WTC11 (cell line): ENCODE measurements around the gene NRIP3. TPM values are rescaled to one million over a fixed set of nuclear protein-coding genes. Genes with fewer than 3 reads are reported as not detected.

Experiments
- ATAC-seq: fragments of 200-7000 bp; cut with Tn5 transposase; 2 replicates; pipeline ENCODE4 v1.10.0; 2021; ENCODE audit warnings: mild to moderate bottlenecking, moderate library complexity
- CTCF ChIA-PET: fragments of 300-600 bp; sonication (Branson Sonifier 250); formaldehyde crosslinking; loops from one replicate; lab custom pipeline; 2021; ENCODE audit warnings: antibody characterized with exemption; lab: Charles Lee
- POLR2A ChIA-PET: fragments of 350-600 bp; sonication (Branson Sonifier 250); formaldehyde crosslinking; loops from one replicate; lab custom pipeline; 2021; ENCODE audit warnings: antibody characterized with exemption; lab: Charles Lee
- DNase-seq: peaks from one replicate; pipeline ENCODE4 v3.0.0; 2021; ENCODE audit warnings: low spot score
- H3K27ac Mint-ChIP-seq: 2 replicates; pipeline ENCODE4 v1.8.0; 2021; ENCODE audit warnings: mixed read lengths
- H3K27me3 Mint-ChIP-seq: 2 replicates; pipeline ENCODE4 v1.8.0; 2021; ENCODE audit warnings: low read depth, mild to moderate bottlenecking, moderate library complexity, mixed read lengths
- H3K36me3 Mint-ChIP-seq: 2 replicates; pipeline ENCODE4 v1.8.0; 2021; ENCODE audit warnings: mixed read lengths
- H3K4me1 Mint-ChIP-seq: 2 replicates; pipeline ENCODE4 v1.8.0; 2022; ENCODE audit warnings: mixed read lengths
- H3K4me3 Mint-ChIP-seq: 2 replicates; pipeline ENCODE4 v1.8.0; 2021; ENCODE audit warnings: mild to moderate bottlenecking, moderate library complexity, mixed read lengths
- H3K9me3 Mint-ChIP-seq: 2 replicates; pipeline ENCODE4 v1.8.0; 2021; ENCODE audit warnings: mixed read lengths
- CBFB ChIP-seq: sonication (generic); formaldehyde crosslinking; IDR thresholded peaks from 2 replicates; pipeline ENCODE4 v1.8.1; 2022; ENCODE audit warnings: mild to moderate bottlenecking, low read depth, missing genetic modification reagents
- E2F4 ChIP-seq: sonication (generic); formaldehyde crosslinking; IDR thresholded peaks from 2 replicates; pipeline ENCODE4 v1.8.1; 2022; ENCODE audit warnings: low read depth, mild to moderate bottlenecking, moderate library complexity, missing genetic modification reagents, borderline replicate concordance
- E2F5 ChIP-seq: sonication (generic); formaldehyde crosslinking; IDR thresholded peaks from 2 replicates; pipeline ENCODE4 v1.8.1; 2022; ENCODE audit warnings: mild to moderate bottlenecking, moderate library complexity, missing genetic modification reagents
- ESRRA ChIP-seq: sonication (generic); formaldehyde crosslinking; IDR thresholded peaks from 2 replicates; pipeline ENCODE4 v1.8.1; 2022; ENCODE audit warnings: mild to moderate bottlenecking, missing genetic modification reagents, borderline replicate concordance
- ETV6 ChIP-seq: sonication (generic); formaldehyde crosslinking; IDR thresholded peaks from 2 replicates; pipeline ENCODE4 v1.8.1; 2022; ENCODE audit warnings: mild to moderate bottlenecking, missing genetic modification reagents
- FOXJ3 ChIP-seq: sonication (generic); formaldehyde crosslinking; IDR thresholded peaks from 2 replicates; pipeline ENCODE4 v1.9.0; 2021; ENCODE audit warnings: missing genetic modification reagents, mild to moderate bottlenecking, borderline replicate concordance
- FOXP1 ChIP-seq: sonication (generic); formaldehyde crosslinking; IDR thresholded peaks from 2 replicates; pipeline ENCODE4 v1.8.0; 2022; ENCODE audit warnings: missing genetic modification reagents, mild to moderate bottlenecking, moderate library complexity, borderline replicate concordance
- HMGA2 ChIP-seq: fragments of 250-450 bp; sonication (Bioruptor Pico); IDR thresholded peaks from 2 replicates; pipeline ENCODE4 v1.4.0; 2021; ENCODE audit warnings: mild to moderate bottlenecking, moderate library complexity
- NFATC4 ChIP-seq: fragments of 250-450 bp; sonication (Bioruptor Pico); IDR thresholded peaks from 2 replicates; pipeline ENCODE4 v1.9.0; 2021; ENCODE audit warnings: mild to moderate bottlenecking
- NR2C2 ChIP-seq: sonication (generic); formaldehyde crosslinking; IDR thresholded peaks from 2 replicates; pipeline ENCODE4 v1.8.0; 2022; ENCODE audit warnings: mild to moderate bottlenecking, missing genetic modification reagents
- NR3C1 ChIP-seq: sonication (generic); formaldehyde crosslinking; conservative IDR thresholded peaks from 2 replicates; pipeline ENCODE4 v1.8.1; 2023; ENCODE audit warnings: low read depth, mild to moderate bottlenecking, missing genetic modification reagents
- OVOL2 ChIP-seq: fragments of 250-450 bp; sonication (Bioruptor Pico); IDR thresholded peaks from 2 replicates; pipeline ENCODE4 v1.9.0; 2021; ENCODE audit warnings: mild to moderate bottlenecking, borderline replicate concordance
- RORB ChIP-seq: fragments of 250-450 bp; sonication (Bioruptor Pico); IDR thresholded peaks from 2 replicates; pipeline ENCODE4 v1.9.0; 2021; ENCODE audit warnings: mild to moderate bottlenecking
- SMAD3 ChIP-seq: sonication (generic); formaldehyde crosslinking; IDR thresholded peaks from 2 replicates; pipeline ENCODE4 v1.8.0; 2022; ENCODE audit warnings: missing genetic modification reagents, mild to moderate bottlenecking, borderline replicate concordance
- USF1 ChIP-seq: sonication (generic); formaldehyde crosslinking; IDR thresholded peaks from 2 replicates; pipeline ENCODE4 v1.8.0; 2022; ENCODE audit warnings: mild to moderate bottlenecking, missing genetic modification reagents
- ZBTB21 ChIP-seq: sonication (generic); formaldehyde crosslinking; IDR thresholded peaks from 2 replicates; pipeline ENCODE4 v1.8.1; 2023; ENCODE audit warnings: mild to moderate bottlenecking, missing genetic modification reagents, borderline replicate concordance
- ZBTB43 ChIP-seq: sonication (generic); formaldehyde crosslinking; IDR thresholded peaks from 2 replicates; pipeline ENCODE4 v1.8.1; 2023; ENCODE audit warnings: mild to moderate bottlenecking, missing genetic modification reagents
- ZNF263 ChIP-seq: sonication (generic); formaldehyde crosslinking; IDR thresholded peaks from 2 replicates; pipeline ENCODE4 v1.8.1; 2022; ENCODE audit warnings: low read depth, mild to moderate bottlenecking, moderate library complexity, missing genetic modification reagents
- ZNF416 ChIP-seq: fragments of 250-450 bp; sonication (Bioruptor Pico); IDR thresholded peaks from 2 replicates; pipeline ENCODE4 v1.9.0; 2021; ENCODE audit warnings: mild to moderate bottlenecking, inconsistent platforms
- ZNF512 ChIP-seq: sonication (generic); formaldehyde crosslinking; IDR thresholded peaks from 2 replicates; pipeline ENCODE4 v1.8.1; 2022; ENCODE audit warnings: missing genetic modification reagents, borderline replicate concordance
- ZNF532 ChIP-seq: fragments of 250-450 bp; sonication (Bioruptor Pico); IDR thresholded peaks from 2 replicates; pipeline ENCODE4 v1.9.0; 2021; ENCODE audit warnings: mild to moderate bottlenecking, borderline replicate concordance
- total RNA-seq: library from RNA; stranded (reverse); gene quantifications from 3 replicates; pipeline ENCODE4 v1.2.3, GENCODE V29; 2021

NRIP3 gene
- total RNA-seq, 1 experiment from 2014 or later: 4.5 TPM

- no peak overlapping the region for H3K4me3 Mint-ChIP-seq
- H3K27me3 Mint-ChIP-seq: no peaks in the 10 kb centered on the region
- no peak overlapping the region for H3K27ac Mint-ChIP-seq
- no peaks in the 10 kb centered on the region for H3K4me1 Mint-ChIP-seq
- TF ChIP-seq ZNF416 (CRISPR knock-in tag) (no peak), ZBTB21 (CRISPR knock-in tag) (no peak), ZNF263 (CRISPR knock-in tag) (no peak), NR2C2 (CRISPR knock-in tag) (no peak), ETV6 (CRISPR knock-in tag) (no peak), FOXP1 (CRISPR knock-in tag) (no peak), FOXJ3 (CRISPR knock-in tag) (no peak), CBFB (no peak), SMAD3 (CRISPR knock-in tag) (no peak), ZNF512 (CRISPR knock-in tag) (no peak), E2F4 (no peak), E2F5 (CRISPR knock-in tag) (no peak)
- H3K9me3 Mint-ChIP-seq: peaks cover 11% of the 10 kb centered on the region
- ChIA-PET CTCF (interaction anchor here (0.8 to 1.4 kb wide), 4 partner anchors 8 to 27 kb away, joined by 3 to 6 read pairs (median 4); partner anchors contain the start of gene C11orf16), POLR2A (interaction anchor here (0.5 kb wide), 1 partner anchor 38 kb away, joined by 7 read pairs; no protein-coding TSS in a partner anchor)
- DNase-seq (no peak), ATAC-seq (no peak)
- H3K36me3 Mint-ChIP-seq: no peaks in the 10 kb centered on the region
Observed at GRCh38 chr11:8941341-8942103, 62.3 kb downstream of the NRIP3 start.

- CTCF ChIA-PET: interaction anchor here (2.0 to 2.5 kb wide), 2 partner anchors 22 to 200 kb away, joined by 7 read pairs; no protein-coding TSS in a partner anchor
- Mint-ChIP-seq H3K27ac (no peak overlapping the region), H3K36me3 (no peaks in the 10 kb centered on the region), H3K27me3 (no peaks in the 10 kb centered on the region), H3K4me1 (peaks cover 18% of the 10 kb centered on the region), H3K4me3 (no peak overlapping the region), H3K9me3 (no peaks in the 10 kb centered on the region)
- TF ChIP-seq ESRRA (CRISPR knock-in tag): no peak
- TF ChIP-seq ZBTB43 (CRISPR knock-in tag): no peak
- no peak for ATAC-seq
- POLR2A ChIA-PET: no interaction called here
- no peak for DNase-seq
Observed at GRCh38 chr11:8937659-8938058, 66.1 kb downstream of the NRIP3 start.

GRCh38 chr11:8937159-8937558, 66.6 kb downstream of the NRIP3 start:
- H3K27ac Mint-ChIP-seq: no peak overlapping the region; the same call in 1 of the 2 replicates
- CTCF ChIA-PET: interaction anchor here (2.0 to 2.5 kb wide), 2 partner anchors 22 to 201 kb away, joined by 7 read pairs; no protein-coding TSS in a partner anchor
- TF ChIP-seq ZNF532 (CRISPR knock-in tag) (no peak), NR3C1 (no peak), HMGA2 (CRISPR knock-in tag) (no peak), RORB (no peak), USF1 (no peak), OVOL2 (CRISPR knock-in tag) (no peak), NFATC4 (CRISPR knock-in tag) (no peak)

More at GRCh38 chr11:8937159-8937558, 66.6 kb downstream of the NRIP3 start:
- no peaks in the 10 kb centered on the region for H3K9me3 Mint-ChIP-seq
- no peaks in the 10 kb centered on the region for H3K36me3 Mint-ChIP-seq
- DNase-seq (no peak), ATAC-seq (no peak)
- H3K4me3 Mint-ChIP-seq: no peak overlapping the region
- POLR2A ChIA-PET: interaction anchor here (0.6 kb wide), 1 partner anchor 26 kb away, joined by 5 read pairs; no protein-coding TSS in a partner anchor
- peaks cover 22% of the 10 kb centered on the region for H3K4me1 Mint-ChIP-seq
- no peaks in the 10 kb centered on the region for H3K27me3 Mint-ChIP-seq
